ENCODE results near the gene ACOT4. TPM values are rescaled to one million over a fixed set of nuclear protein-coding genes. Genes with fewer than 3 reads are reported as not detected.

Gene ACOT4
- total and polyA plus RNA-seq, 9 donors = 0.28 to 3.9 (median 0.38) TPM

DNA sequence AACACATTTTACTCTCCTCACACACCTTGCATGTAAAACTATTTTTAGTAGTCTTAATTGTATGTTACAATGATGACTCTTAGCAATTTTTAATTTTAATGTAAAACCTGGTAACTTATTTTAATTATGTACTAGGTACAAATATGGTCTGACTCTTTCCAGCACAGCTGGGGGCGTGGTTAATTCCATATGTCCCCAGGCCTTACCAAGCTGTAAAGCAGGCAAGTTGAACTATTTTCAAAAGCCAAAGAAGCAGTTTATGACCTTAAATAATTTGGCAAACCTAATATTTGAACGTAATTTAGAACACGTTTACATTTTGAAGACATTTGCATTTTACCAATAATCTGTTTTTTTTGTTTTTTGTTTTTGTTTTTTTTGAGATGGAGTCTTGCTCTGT lies 11.3 kb downstream of the ACOT4 start:
- Histone ChIP-seq H3K9me3 (no peaks in the 10 kb centered on the region), H3K36me3 (no peaks in the 10 kb centered on the region), H3K27me3 (no peaks in the 10 kb centered on the region), H3K4me1 (ENCODE audit: insufficient read depth) (no peaks in the 10 kb centered on the region), H3K27ac (no peak overlapping the region), H3K4me3 (no peak overlapping the region)
- intact Hi-C loops (cut with DNase I) = no loop called here
- TF ChIP-seq CTCF (IDR thresholded peaks at IDR 0.05) = no peak
- no peak for TF ChIP-seq EP300 (IDR thresholded peaks at IDR 0.05)
- no peak for TF ChIP-seq POLR2A (IDR thresholded peaks at IDR 0.05)
- DNase-seq = no peak
- WGBS, 3 donors = 65 to 75% (median 66%) methylated on average over 3 of the region's 3 CpGs

DNA sequence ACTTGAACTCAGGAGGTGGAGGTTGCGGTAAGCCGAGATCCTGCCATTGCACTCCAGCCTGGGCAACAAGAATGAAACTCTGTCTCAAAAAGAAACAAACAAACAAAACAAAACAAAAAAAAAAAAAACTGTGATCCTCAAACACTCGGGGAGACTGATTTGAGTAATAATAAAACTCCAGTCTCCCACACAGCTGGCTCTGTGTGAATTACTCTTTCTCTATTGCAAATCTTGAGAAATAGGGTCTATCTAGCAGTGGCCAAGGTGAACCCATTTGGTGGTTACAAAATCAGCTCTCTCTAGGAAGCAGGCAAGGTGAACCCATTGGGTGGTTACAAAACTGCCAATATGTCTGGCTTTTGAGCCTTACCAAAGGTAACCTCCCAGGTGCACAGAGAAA lies 14.6 kb downstream of the ACOT4 start:
- H3K27ac ChIP-seq = no peak overlapping the region
- intact Hi-C loops (cut with DNase I) = no loop called here
- TF ChIP-seq CTCF (IDR thresholded peaks at IDR 0.05) = no peak
- no peak for TF ChIP-seq EP300 (IDR thresholded peaks at IDR 0.05)
- TF ChIP-seq POLR2A (IDR thresholded peaks at IDR 0.05) = no peak
- H3K4me3 ChIP-seq = no peak overlapping the region
- 79 to 97% (median 88%) methylated on average over 3 of the region's 3 CpGs for WGBS, 3 donors
- H3K9me3 ChIP-seq = no peaks in the 10 kb centered on the region
- H3K36me3 ChIP-seq = no peaks in the 10 kb centered on the region
- no peak for DNase-seq
- H3K27me3 ChIP-seq = no peaks in the 10 kb centered on the region
- H3K4me1 ChIP-seq (ENCODE audit: insufficient read depth) = no peaks in the 10 kb centered on the region

GRCh38 chr14:73607241-73607640 lies 15.6 kb downstream of the ACOT4 start:
- intact Hi-C loops (cut with DNase I) = no loop called here
- no peaks in the 10 kb centered on the region for H3K36me3 ChIP-seq
- H3K9me3 ChIP-seq = no peaks in the 10 kb centered on the region
- no peak overlapping the region for H3K27ac ChIP-seq
- TF ChIP-seq POLR2A (IDR thresholded peaks at IDR 0.05) (no peak), EP300 (IDR thresholded peaks at IDR 0.05) (no peak), CTCF (IDR thresholded peaks at IDR 0.05) (no peak)
- H3K27me3 ChIP-seq = no peaks in the 10 kb centered on the region
- DNase-seq = no peak
- no peak overlapping the region for H3K4me3 ChIP-seq
- WGBS, 3 donors = 78 to 94% (median 86%) methylated on average over 1 of the region's 1 CpG
- H3K4me1 ChIP-seq (ENCODE audit: insufficient read depth) = no peaks in the 10 kb centered on the region

DNA sequence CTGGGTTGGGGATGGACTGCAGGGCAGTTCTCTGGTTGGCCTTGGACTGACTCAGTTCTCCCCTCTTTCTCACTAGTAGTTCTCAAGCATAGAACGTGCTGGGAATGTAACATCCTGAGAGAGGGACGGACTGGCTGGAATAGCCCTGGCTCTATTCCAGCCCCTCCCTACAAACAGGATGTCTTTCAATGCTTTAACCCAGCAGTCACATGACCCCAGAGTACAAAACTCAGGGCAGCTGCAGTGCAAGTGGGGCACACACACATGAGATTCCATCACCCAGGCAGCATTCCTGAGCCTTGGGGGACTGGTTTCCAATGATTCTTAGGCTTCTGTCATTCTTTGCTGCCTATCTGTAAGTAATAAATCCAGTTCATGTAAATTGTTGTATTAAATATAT lies 19.0 kb downstream of the ACOT4 start:
- DNase-seq = no peak
- TF ChIP-seq CTCF (IDR thresholded peaks at IDR 0.05) (no peak), EP300 (IDR thresholded peaks at IDR 0.05) (no peak), POLR2A (IDR thresholded peaks at IDR 0.05) (no peak)
- Histone ChIP-seq H3K9me3 (no peaks in the 10 kb centered on the region), H3K27me3 (no peaks in the 10 kb centered on the region), H3K4me1 (ENCODE audit: insufficient read depth) (no peaks in the 10 kb centered on the region), H3K4me3 (no peak overlapping the region), H3K36me3 (no peaks in the 10 kb centered on the region), H3K27ac (no peak overlapping the region)
- WGBS, 3 donors = 5 to 35% (median 28%) methylated on average over 2 of the region's 2 CpGs
- intact Hi-C loops (cut with DNase I) = no loop called here

Measured in ovary (tissue), 9 donors.